8988T (cell line): Measurements from ENCODE around the gene ZNF544.

Experiments
- DNase-seq: peaks from one replicate; pipeline ENCODE4 v3.0.0; 2011

ZNF544 gene

GRCh38 chr19:58228585-58229254 is at the start of gene ZNF544:
ZNF544 (plus strand) TSS chr19:58228914; CDS start chr19:58244024, 15,110 bp downstream.
- peak; percentile 65 for DNase-seq

DNA sequence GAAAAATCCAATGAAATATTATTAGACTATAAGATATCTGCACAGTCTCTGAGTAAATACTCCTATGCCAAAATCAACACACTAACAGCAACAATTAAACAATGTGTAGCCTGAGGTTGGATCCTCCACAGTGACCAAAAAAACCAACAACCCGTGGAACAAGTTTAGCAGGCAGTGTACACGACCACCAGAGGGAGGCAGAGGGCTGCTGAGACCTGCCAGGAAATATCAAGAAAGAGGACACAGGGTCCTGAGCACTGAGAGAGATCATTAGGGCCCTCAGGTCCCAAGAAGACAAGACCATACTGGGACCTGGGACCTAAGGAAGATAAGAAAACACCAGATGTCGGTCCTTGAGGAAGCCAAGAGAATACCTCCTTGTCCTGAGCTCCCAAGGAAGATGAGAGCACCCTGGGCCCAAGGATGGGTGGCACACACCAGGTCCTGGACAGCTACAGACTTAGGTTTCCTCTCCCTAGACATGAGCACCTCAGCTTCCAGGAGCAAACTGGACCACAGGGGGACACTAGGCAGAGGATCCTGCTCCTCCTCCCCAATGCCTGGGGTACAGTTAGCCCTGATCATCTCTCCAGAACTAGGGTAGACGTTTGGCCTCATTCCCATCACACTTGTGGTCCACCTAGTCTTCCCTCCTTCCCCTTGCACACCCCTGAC is 46.7 kb upstream of the ZNF544 start:
- DNase-seq = no peak

DNA sequence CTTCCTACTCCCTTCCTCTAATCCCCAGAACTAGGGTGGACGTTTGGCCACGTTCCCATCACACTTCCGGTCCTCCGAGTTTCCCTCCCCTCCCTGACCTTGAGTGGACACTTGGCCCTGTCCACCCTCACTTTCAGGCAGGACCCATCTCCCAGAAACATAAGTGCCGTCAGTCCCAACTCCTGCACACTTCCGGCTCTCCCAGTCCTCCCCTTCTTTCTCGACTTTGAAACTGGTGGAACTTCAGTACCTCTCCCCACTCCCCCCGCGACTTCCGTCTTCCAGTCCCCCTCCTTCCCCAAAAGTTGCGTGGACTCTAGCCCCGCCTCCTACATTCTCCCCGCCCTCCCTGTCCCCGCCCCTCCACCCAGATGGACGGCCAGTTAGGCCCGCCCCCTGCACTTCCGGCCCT is 46.1 kb upstream of the ZNF544 start:
- no peak for DNase-seq

GRCh38 chr19:58182989-58183816 is 45.5 kb upstream of the ZNF544 start, which contains the start of gene ZNF274:
ZNF274 (plus strand) TSS chr19:58183061; CDS start chr19:58183966, 905 bp downstream.
- peak; percentile 82 for DNase-seq

DNA sequence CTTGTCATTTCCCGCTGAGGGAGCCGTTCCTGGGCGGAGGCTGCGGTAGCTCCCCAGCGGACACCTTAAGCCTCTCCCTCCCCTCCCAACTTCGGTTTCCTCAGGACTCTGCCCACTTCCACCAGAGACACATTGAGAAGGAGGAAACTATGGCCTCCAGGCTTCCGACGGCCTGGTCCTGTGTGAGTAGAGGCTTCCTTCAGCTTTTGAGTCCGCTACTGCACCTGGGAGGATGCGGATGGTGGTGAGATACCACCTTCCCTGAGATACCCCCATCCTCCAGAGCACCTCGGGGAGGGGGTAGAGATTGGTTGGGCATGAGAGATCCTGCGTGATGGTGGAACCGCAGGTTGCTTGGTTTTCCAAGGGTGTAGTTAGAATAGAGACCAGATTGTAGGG is 44.9 kb upstream of the ZNF544 start:
- no peak for DNase-seq

DNA sequence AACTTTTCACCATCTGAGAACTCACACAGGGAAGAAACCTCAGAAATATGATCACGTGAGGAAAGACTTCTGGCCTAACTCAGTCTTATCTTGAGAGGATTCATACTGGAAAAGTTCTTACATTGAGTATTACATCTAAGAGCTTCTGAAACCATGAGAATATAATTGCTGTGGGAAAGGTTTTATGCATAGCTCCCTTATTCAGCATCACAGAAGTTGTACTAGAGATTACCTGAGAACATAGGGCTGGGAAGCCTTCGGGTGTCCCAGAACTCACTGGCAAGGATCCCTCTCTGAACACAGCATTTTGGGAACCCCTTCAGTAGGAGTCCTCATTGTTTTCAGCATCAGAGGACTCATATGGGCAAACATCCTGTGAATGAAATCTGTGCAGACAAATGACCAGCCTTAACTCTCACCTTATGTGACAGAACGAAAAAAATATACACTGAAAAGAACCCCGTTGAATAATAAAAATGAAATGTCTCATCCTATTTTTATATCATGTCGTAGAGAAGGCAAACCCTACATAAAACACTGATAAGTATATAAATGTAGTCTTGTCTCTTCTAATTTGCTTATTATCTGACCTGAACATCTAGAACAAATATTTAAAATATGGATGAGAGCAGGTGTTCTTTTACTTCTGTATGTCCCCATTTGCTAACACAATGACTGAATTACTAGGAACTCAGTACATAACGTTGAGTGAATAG is 31.7 kb upstream of the ZNF544 start:
- DNase-seq = no peak

DNA sequence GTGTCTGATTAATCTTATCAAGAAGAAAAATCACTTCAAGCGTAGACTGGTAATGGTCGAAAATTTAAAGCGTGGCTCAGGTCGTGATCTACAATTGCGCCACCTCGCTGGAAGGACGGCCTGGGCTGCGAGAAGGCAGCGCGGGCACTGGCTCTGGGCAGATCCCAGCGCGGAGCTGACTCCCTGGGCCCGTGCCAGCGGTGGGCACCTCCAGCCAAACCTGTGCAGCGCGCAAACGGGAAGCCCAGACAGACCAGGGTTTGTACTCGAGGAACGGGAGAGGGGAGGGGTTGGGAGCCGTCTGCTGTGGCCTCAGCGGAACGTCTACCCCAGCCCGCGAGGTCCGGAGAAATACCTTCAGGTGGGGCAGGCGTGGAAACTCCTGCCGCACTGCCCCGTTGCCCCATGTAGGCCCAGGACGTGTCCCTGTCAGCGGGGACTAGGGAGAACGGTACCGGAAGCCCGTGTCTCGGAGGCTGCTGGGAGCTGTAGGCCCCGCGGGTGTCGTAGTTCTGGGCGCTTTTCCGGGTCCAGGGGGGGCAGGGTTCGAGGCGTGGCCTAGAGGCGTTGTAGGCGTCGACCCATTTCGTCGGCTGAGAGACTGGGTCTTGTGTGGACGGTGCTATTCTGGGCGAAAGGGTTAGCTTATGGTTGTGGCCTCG is 24.8 kb upstream of the ZNF544 start:
- DNase-seq = no peak

GRCh38 chr19:58204566-58204965 is 24.1 kb upstream of the ZNF544 start:
- no peak for DNase-seq

- DNase-seq = no peak
These were observed 19.1 kb upstream of the ZNF544 start for GRCh38 chr19:58209577-58209976.

- no peak for DNase-seq
These were observed 16.2 kb upstream of the ZNF544 start for GRCh38 chr19:58212336-58213074.

DNA sequence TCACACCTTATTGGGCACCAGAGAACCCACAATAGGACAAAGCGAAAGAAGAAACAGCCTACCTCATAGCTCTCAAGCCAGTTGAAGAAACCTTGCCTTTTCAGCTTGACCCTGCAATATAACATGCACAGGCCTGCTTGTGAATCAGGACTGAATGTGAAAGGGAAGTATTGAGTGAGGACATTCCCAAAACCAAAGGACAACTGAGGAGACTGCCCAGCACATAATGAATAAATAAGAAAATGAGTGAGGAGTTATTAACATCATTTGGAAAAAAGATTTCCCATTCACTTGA is 15.7 kb upstream of the ZNF544 start:
- no peak for DNase-seq

- no peak for DNase-seq
These were observed 11.6 kb upstream of the ZNF544 start for GRCh38 chr19:58217069-58217481.

DNA sequence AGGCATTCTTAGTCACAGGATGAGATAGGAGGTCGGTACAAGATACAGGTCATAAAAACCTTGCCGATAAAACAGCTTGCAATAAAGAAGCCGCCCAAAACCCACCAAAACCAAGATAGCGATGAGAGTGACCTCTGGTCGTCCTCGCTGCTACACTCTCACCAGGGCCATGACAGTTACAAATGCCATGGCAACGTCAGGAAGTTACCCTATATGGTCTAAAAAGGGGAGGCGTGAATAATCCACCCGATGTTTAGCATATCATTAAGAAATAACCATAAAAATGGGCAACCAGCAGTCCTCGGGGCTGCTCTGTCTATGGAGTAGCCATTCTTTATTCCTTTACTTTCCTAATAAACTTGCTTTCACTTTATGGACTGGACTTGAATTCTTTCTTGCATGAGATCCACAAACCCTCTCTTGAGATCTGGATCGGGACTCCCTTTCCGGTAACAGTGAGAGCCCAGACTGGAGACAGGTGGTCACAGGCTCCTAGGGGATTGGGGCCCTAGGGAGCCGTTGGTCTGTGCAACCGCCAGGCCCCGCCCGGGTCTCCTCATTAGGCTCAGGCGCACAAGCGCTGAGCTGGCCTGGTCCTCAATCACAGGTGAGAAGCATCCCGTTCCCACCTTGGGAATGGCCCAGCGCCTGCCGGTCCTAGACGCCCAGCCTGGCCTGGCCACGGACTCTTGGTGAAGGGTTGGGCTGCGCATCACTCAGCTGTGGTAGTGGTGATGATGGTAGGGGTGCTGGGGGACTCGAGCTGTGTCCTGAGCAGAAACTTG is 10.9 kb upstream of the ZNF544 start:
- DNase-seq = no peak

DNA sequence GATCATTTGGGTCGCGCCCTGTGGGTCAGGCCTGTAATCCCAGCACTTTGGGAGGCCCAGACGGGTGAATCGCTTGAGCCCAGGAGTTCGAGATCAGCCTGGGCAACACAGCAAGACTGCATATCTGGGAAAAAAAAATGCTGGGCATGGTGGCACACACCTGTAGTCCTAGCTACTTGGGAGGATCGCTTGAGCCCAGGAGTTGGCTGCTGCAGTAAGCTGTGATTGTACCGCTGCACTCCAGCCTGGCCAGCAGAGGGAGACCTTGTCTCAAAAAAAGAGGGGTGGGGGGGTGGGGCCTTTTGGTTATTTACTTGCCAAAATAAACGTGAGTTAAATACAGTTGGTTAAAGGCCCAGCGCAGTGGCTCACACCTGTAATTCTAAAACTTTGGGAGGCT is 9.8 kb upstream of the ZNF544 start:
- no peak for DNase-seq

GRCh38 chr19:58227964-58228584 is 640 bp upstream of the ZNF544 start:
- DNase-seq = no peak

DNA sequence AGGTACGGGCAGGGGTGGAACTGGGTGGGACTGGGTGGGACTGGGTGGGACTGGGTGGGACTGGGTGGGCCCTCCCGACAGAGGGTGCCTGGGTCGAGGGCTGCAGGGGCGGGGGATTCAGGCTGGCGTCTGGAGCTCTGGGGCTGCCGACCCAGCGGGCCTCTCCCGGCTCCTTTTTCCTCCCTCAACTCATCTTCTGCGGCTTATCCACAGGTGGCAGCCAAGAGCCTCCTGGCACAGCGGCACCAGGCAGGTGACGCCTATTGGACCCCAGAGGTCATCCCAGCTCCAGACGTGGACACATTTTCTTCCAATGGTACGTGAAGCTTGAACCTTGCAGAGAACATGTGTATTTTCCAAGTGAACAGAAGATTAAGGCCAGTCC is 533 bp downstream of the ZNF544 start:
- DNase-seq = peak; percentile 37

DNA sequence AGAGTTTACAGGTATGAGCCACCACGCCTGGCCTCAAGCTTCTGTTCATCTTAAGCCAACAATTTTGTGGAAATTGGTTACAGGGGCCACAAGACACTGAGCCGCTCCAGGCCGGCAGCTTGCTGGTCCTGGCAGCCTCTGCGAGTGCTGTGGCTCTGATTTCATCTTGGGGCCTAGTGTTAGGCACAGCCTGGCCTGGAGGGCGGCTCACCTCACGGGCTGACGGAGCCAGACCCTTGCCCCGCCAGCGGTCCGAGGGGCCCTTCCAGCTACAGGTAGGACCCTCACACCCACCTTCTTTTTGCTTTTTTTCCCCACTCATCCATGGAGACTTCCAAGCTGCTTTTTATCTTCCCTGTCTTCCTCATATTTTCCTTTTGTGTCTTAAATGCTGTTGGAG is 8.6 kb downstream of the ZNF544 start:
- no peak for DNase-seq

DNA sequence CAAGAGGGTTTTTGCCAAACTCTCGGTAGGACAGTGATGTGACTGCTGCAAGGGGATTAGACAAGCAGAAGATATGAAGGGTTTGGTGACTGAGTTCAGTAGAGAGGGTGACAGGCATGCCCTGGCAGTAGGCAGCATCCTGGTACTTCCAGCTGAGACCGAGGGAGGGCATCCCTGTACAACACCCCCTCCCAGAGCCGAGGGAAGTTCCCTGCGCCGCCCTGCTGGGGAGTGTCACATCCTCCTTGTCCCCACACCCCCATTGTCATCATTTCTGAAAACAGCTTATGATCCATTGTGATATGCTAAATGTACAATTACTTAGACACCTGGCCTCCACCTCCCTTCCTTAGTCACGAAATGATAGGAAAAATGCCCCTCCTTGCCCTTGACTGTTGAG is 14.6 kb downstream of the ZNF544 start:
- DNase-seq = no peak

- DNase-seq = no peak
These were observed 20.2 kb downstream of the ZNF544 start for GRCh38 chr19:58248886-58249285.

GRCh38 chr19:58252102-58252685 is 23.5 kb downstream of the ZNF544 start:
- DNase-seq = no peak
